Measurements from ENCODE around the gene KLRC2. TPM values are rescaled to one million over a fixed set of nuclear protein-coding genes. Genes with fewer than 3 reads are reported as not detected.
"Not testable (repeated sequence)": the region's sequence is repeated elsewhere in the genome, so short reads cannot be mapped to it uniquely, and the experiment has no call there.

Gene KLRC2
- total RNA-seq, 2 experiments from 2014 or later = 0.22 TPM; not detected in 1

DNA sequence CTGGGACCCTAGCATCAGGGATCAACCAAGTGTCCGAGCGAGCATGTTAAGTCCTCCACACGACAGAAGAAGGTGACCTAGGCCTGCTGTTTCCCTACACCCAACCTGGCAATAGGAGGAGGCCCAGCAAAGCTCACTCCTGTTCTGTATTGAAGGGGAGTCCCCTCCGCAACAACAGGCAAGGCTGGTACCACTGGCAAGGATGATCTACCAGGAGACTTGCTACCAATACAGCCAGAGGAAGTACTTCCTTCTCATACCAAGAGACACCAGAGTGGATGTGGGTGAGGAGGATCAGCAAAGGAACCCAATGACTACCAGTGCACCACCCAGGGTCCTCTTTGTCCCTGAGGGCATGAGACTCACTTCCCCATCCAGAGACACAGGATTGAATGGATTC is 12.4 kb upstream of the KLRC2 start:
- no peaks in the 10 kb centered on the region for H3K4me1 Mint-ChIP-seq (ENCODE audit: low read depth)
- H3K27ac Mint-ChIP-seq = no peak overlapping the region
- DNase-seq = peak in 1 of 14 experiments; percentile 11

DNA sequence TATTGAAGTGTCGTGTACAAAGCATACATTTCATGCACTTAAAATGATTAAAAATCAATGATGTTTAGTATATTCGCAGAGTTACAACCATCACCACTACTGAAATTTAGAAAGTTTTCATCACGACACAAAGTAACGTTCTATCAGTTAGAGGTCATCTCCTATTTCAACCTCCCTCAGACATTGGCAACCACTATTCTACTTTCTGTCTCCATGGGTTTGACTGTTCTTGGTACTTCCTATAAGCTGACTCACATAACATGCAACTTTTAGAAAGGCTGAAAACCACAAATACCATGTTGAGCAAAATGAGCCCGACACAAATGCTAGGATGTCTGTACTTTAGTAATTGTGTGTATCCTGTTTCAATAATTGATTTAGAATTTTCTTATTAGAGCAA is 10.2 kb upstream of the KLRC2 start:
- intact Hi-C loops (cut with DNase I, micrococcal nuclease); H3K4me1 Mint-ChIP-seq (ENCODE audit: low read depth); H3K27ac Mint-ChIP-seq; H3K27ac ChIP-seq (ENCODE audit: low read depth in 1 of 2, low read length in 2 of 2); H3K27me3 Mint-ChIP-seq; CTCF ChIA-PET; H3K36me3 Mint-ChIP-seq (ENCODE audit: low read depth); H3K4me3 Mint-ChIP-seq; H3K4me3 ChIP-seq (ENCODE audit: low read length); ATAC-seq (ENCODE audit: poor library complexity); H3K4me1 ChIP-seq (ENCODE audit: insufficient read depth, low read length); H3K36me3 ChIP-seq (ENCODE audit: insufficient read depth, low read length); DNase-seq; POLR2A ChIA-PET; H3K27me3 ChIP-seq (ENCODE audit: control insufficient read depth in 1 of 2, insufficient read depth in 2 of 2, low read length in 2 of 2); H3K9me3 Mint-ChIP-seq; H3K9me3 ChIP-seq (ENCODE audit: control insufficient read depth in 1 of 2, insufficient read depth in 1 of 2, low read length in 2 of 2): not testable (repeated sequence)

More for the DNA sequence above, 12.4 kb upstream of the KLRC2 start:
- no peaks in the 10 kb centered on the region for H3K4me1 ChIP-seq (ENCODE audit: insufficient read depth, low read length)
- intact Hi-C loops (cut with DNase I, micrococcal nuclease) = no loop called here
- ChIA-PET CTCF (no interaction called here), POLR2A (no interaction called here)
- Mint-ChIP-seq H3K27me3 (no peaks in the 10 kb centered on the region), H3K4me3 (no peak overlapping the region), H3K9me3 (no peaks in the 10 kb centered on the region), H3K36me3 (ENCODE audit: low read depth) (no peaks in the 10 kb centered on the region)
- H3K4me3 ChIP-seq (ENCODE audit: low read length) = no peak overlapping the region
- ATAC-seq (ENCODE audit: poor library complexity) = no peak
- H3K9me3 ChIP-seq (ENCODE audit: control insufficient read depth in 1 of 2, insufficient read depth in 1 of 2, low read length in 2 of 2) = no peaks in the 10 kb centered on the region
- H3K27me3 ChIP-seq (ENCODE audit: control insufficient read depth in 1 of 2, insufficient read depth in 2 of 2, low read length in 2 of 2) = peaks cover 0 to 4% of the 10 kb centered on the region in 2 experiments
- H3K27ac ChIP-seq (ENCODE audit: low read depth in 1 of 2, low read length in 2 of 2) = no peak overlapping the region
- TF ChIP-seq, protein P1, sequence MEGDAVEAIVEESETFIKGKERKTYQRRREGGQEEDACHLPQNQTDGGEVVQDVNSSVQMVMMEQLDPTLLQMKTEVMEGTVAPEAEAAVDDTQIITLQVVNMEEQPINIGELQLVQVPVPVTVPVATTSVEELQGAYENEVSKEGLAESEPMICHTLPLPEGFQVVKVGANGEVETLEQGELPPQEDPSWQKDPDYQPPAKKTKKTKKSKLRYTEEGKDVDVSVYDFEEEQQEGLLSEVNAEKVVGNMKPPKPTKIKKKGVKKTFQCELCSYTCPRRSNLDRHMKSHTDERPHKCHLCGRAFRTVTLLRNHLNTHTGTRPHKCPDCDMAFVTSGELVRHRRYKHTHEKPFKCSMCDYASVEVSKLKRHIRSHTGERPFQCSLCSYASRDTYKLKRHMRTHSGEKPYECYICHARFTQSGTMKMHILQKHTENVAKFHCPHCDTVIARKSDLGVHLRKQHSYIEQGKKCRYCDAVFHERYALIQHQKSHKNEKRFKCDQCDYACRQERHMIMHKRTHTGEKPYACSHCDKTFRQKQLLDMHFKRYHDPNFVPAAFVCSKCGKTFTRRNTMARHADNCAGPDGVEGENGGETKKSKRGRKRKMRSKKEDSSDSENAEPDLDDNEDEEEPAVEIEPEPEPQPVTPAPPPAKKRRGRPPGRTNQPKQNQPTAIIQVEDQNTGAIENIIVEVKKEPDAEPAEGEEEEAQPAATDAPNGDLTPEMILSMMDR (IDR thresholded peaks at IDR 0.05) = no peak
- H3K36me3 ChIP-seq (ENCODE audit: insufficient read depth, low read length) = no peaks in the 10 kb centered on the region

- H3K27me3 ChIP-seq (ENCODE audit: control insufficient read depth in 1 of 2, insufficient read depth in 2 of 2, low read length in 2 of 2); CTCF ChIA-PET; H3K4me3 ChIP-seq (ENCODE audit: low read length); intact Hi-C loops (cut with DNase I, micrococcal nuclease); H3K4me1 Mint-ChIP-seq (ENCODE audit: low read depth); H3K27ac ChIP-seq (ENCODE audit: low read depth in 1 of 2, low read length in 2 of 2); H3K9me3 ChIP-seq (ENCODE audit: control insufficient read depth in 1 of 2, insufficient read depth in 1 of 2, low read length in 2 of 2); H3K4me3 Mint-ChIP-seq; H3K27ac Mint-ChIP-seq; H3K36me3 ChIP-seq (ENCODE audit: insufficient read depth, low read length); POLR2A ChIA-PET; H3K9me3 Mint-ChIP-seq; H3K27me3 Mint-ChIP-seq; ATAC-seq (ENCODE audit: poor library complexity); DNase-seq; H3K36me3 Mint-ChIP-seq (ENCODE audit: low read depth); H3K4me1 ChIP-seq (ENCODE audit: insufficient read depth, low read length): not testable (repeated sequence)
These were observed 5.3 kb upstream of the KLRC2 start for GRCh38 chr12:10441144-10441543.

GRCh38 chr12:10439608-10440274 is 3.9 kb upstream of the KLRC2 start:
- H3K4me1 Mint-ChIP-seq (ENCODE audit: low read depth); H3K9me3 Mint-ChIP-seq; H3K27ac ChIP-seq (ENCODE audit: low read depth in 1 of 2, low read length in 2 of 2); H3K27ac Mint-ChIP-seq; intact Hi-C loops (cut with DNase I, micrococcal nuclease); H3K9me3 ChIP-seq (ENCODE audit: control insufficient read depth in 1 of 2, insufficient read depth in 1 of 2, low read length in 2 of 2); H3K4me1 ChIP-seq (ENCODE audit: insufficient read depth, low read length); H3K4me3 Mint-ChIP-seq; POLR2A ChIA-PET; H3K36me3 ChIP-seq (ENCODE audit: insufficient read depth, low read length); DNase-seq; H3K27me3 ChIP-seq (ENCODE audit: control insufficient read depth in 1 of 2, insufficient read depth in 2 of 2, low read length in 2 of 2); CTCF ChIA-PET; H3K36me3 Mint-ChIP-seq (ENCODE audit: low read depth); H3K4me3 ChIP-seq (ENCODE audit: low read length); H3K27me3 Mint-ChIP-seq; ATAC-seq (ENCODE audit: poor library complexity): not testable (repeated sequence)

DNA sequence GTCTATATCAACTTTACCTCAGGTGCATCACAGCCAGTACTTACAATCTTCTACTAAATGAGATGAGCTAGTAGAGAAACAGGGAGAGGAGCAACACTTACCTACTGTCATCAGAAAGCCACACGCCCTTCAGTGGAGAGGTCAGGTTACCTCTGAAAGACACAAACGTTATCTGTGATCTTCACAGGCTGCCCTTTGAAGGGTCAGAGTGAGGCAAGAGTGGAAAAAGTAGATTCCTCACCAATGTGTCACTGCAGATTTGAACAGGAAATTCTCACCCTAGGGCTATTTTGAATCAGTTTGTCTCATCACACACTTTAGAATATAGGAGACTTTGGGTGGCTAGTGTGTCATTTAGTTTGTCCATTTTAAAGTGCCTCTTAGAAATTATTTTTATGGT is 1.8 kb upstream of the KLRC2 start:
- H3K4me3 ChIP-seq (ENCODE audit: low read length); H3K4me3 Mint-ChIP-seq; DNase-seq; H3K4me1 ChIP-seq (ENCODE audit: insufficient read depth, low read length); H3K4me1 Mint-ChIP-seq (ENCODE audit: low read depth); H3K27me3 ChIP-seq (ENCODE audit: control insufficient read depth in 1 of 2, insufficient read depth in 2 of 2, low read length in 2 of 2); CTCF ChIA-PET; ATAC-seq (ENCODE audit: poor library complexity); POLR2A ChIA-PET; H3K9me3 ChIP-seq (ENCODE audit: control insufficient read depth in 1 of 2, insufficient read depth in 1 of 2, low read length in 2 of 2); H3K36me3 ChIP-seq (ENCODE audit: insufficient read depth, low read length); H3K27me3 Mint-ChIP-seq; H3K9me3 Mint-ChIP-seq; H3K27ac Mint-ChIP-seq; H3K36me3 Mint-ChIP-seq (ENCODE audit: low read depth); H3K27ac ChIP-seq (ENCODE audit: low read depth in 1 of 2, low read length in 2 of 2); intact Hi-C loops (cut with DNase I, micrococcal nuclease): not testable (repeated sequence)

GRCh38 chr12:10430623-10431022 is 5.2 kb downstream of the KLRC2 start:
- H3K4me3 Mint-ChIP-seq; H3K4me3 ChIP-seq (ENCODE audit: low read length); H3K36me3 Mint-ChIP-seq (ENCODE audit: low read depth); H3K27ac ChIP-seq (ENCODE audit: low read depth in 1 of 2, low read length in 2 of 2); H3K9me3 ChIP-seq (ENCODE audit: control insufficient read depth in 1 of 2, insufficient read depth in 1 of 2, low read length in 2 of 2); H3K4me1 Mint-ChIP-seq (ENCODE audit: low read depth); H3K9me3 Mint-ChIP-seq; DNase-seq; H3K27ac Mint-ChIP-seq; POLR2A ChIA-PET; H3K27me3 ChIP-seq (ENCODE audit: control insufficient read depth in 1 of 2, insufficient read depth in 2 of 2, low read length in 2 of 2); H3K27me3 Mint-ChIP-seq; CTCF ChIA-PET; ATAC-seq (ENCODE audit: poor library complexity); H3K36me3 ChIP-seq (ENCODE audit: insufficient read depth, low read length); intact Hi-C loops (cut with DNase I, micrococcal nuclease); H3K4me1 ChIP-seq (ENCODE audit: insufficient read depth, low read length): not testable (repeated sequence)

DNA sequence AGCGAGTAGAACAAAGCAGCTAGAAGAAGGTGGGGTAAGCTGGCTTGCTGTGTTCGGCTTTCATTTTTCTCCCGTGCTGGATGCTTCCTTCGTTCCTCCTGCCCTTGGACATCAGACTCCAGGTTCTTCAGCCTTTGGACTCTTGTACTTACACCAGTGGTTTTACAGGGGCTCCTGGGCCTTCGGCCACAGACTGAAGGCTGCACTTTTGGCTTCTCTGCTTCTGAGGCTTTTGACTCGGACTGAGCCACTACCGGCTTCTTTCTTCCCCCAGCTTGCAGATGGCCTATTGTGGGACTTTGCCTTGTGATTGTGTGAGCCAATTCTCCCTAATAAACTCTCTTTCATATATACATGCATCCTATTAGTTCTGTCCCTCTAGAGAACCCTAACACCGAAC is 9.9 kb downstream of the KLRC2 start:
- intact Hi-C loops (cut with DNase I, micrococcal nuclease); POLR2A ChIA-PET; H3K27ac Mint-ChIP-seq; H3K4me1 ChIP-seq (ENCODE audit: insufficient read depth, low read length); H3K36me3 ChIP-seq (ENCODE audit: insufficient read depth, low read length); CTCF ChIA-PET; H3K4me3 ChIP-seq (ENCODE audit: low read length); H3K36me3 Mint-ChIP-seq (ENCODE audit: low read depth); H3K27me3 Mint-ChIP-seq; DNase-seq; H3K4me1 Mint-ChIP-seq (ENCODE audit: low read depth); H3K4me3 Mint-ChIP-seq; ATAC-seq (ENCODE audit: poor library complexity); H3K9me3 Mint-ChIP-seq; H3K27me3 ChIP-seq (ENCODE audit: control insufficient read depth in 1 of 2, insufficient read depth in 2 of 2, low read length in 2 of 2); H3K9me3 ChIP-seq (ENCODE audit: control insufficient read depth in 1 of 2, insufficient read depth in 1 of 2, low read length in 2 of 2); H3K27ac ChIP-seq (ENCODE audit: low read depth in 1 of 2, low read length in 2 of 2): not testable (repeated sequence)

Measured in CD4-positive, alpha-beta T cell (primary cell).